Effector memory CD4-positive, alpha-beta T cell (primary cell): ENCODE measurements around the gene PRSS48.
"Not testable (repeated sequence)": the region's sequence is repeated elsewhere in the genome, so short reads cannot be mapped to it uniquely, and the experiment has no call there.

Experiments used
- DNase-seq, 3 donors: peaks; one replicate each; pipeline ENCODE4 v3.0.0-alpha.2; 2020
- H3K27ac ChIP-seq: 2 replicates; pipeline ENCODE4 v1.7.0; 2013; ENCODE audit warnings: mild to moderate bottlenecking, low read length, moderate library complexity; ENCODE audit not compliant: insufficient read depth, poor library complexity, severe bottlenecking
- H3K27me3 ChIP-seq: replicated peaks from 2 replicates; pipeline ENCODE4 v1.7.0; 2013; ENCODE audit warnings: mild to moderate bottlenecking, low read length; ENCODE audit not compliant: insufficient read depth, control insufficient read depth, poor library complexity, severe bottlenecking
- H3K36me3 ChIP-seq: 2 replicates; pipeline ENCODE4 v1.7.0; 2013; ENCODE audit warnings: mild to moderate bottlenecking, low read length, moderate library complexity; ENCODE audit not compliant: control insufficient read depth, insufficient read depth
- H3K4me1 ChIP-seq: 2 replicates; pipeline ENCODE4 v1.7.0; 2013; ENCODE audit warnings: low read length, mild to moderate bottlenecking; ENCODE audit not compliant: control insufficient read depth, insufficient read depth, poor library complexity, severe bottlenecking
- H3K4me3 ChIP-seq: 2 replicates; pipeline ENCODE4 v1.7.0; 2013; ENCODE audit warnings: low read length, low read depth, mild to moderate bottlenecking; ENCODE audit not compliant: insufficient read depth, poor library complexity, severe bottlenecking
- H3K9me3 ChIP-seq: 2 replicates; pipeline ENCODE4 v1.7.0; 2013; ENCODE audit warnings: mild to moderate bottlenecking, low read length, moderate library complexity; ENCODE audit not compliant: control insufficient read depth

The PRSS48 gene

GRCh38 chr4:151239608-151240007 is 37.4 kb upstream of the PRSS48 start:
- no peaks in the 10 kb centered on the region for H3K4me1 ChIP-seq
- no peaks in the 10 kb centered on the region for H3K9me3 ChIP-seq
- no peaks in the 10 kb centered on the region for H3K36me3 ChIP-seq
- H3K4me3 ChIP-seq = no peak overlapping the region
- H3K27me3 ChIP-seq = no peaks in the 10 kb centered on the region
- no peak for DNase-seq
- H3K27ac ChIP-seq = no peak overlapping the region

- Histone ChIP-seq H3K27ac (no peak overlapping the region), H3K27me3 (no peaks in the 10 kb centered on the region), H3K4me3 (no peak overlapping the region), H3K36me3 (no peaks in the 10 kb centered on the region), H3K4me1 (no peaks in the 10 kb centered on the region), H3K9me3 (no peaks in the 10 kb centered on the region)
- DNase-seq = no peak
These were observed 34.7 kb upstream of the PRSS48 start for GRCh38 chr4:151242305-151242704.

- Histone ChIP-seq H3K27ac (no peak overlapping the region), H3K9me3 (no peaks in the 10 kb centered on the region), H3K4me1 (no peaks in the 10 kb centered on the region), H3K27me3 (no peaks in the 10 kb centered on the region), H3K36me3 (no peaks in the 10 kb centered on the region), H3K4me3 (no peak overlapping the region)
- DNase-seq = no peak
These were observed 30.2 kb upstream of the PRSS48 start for GRCh38 chr4:151246742-151247141.

- Histone ChIP-seq H3K27ac (no peak overlapping the region), H3K4me1 (no peaks in the 10 kb centered on the region), H3K4me3 (no peak overlapping the region), H3K27me3 (no peaks in the 10 kb centered on the region), H3K36me3 (no peaks in the 10 kb centered on the region), H3K9me3 (no peaks in the 10 kb centered on the region)
- no peak for DNase-seq
These were observed 29.6 kb upstream of the PRSS48 start for GRCh38 chr4:151247395-151247794.

- Histone ChIP-seq H3K4me3 (no peak overlapping the region), H3K36me3 (no peaks in the 10 kb centered on the region), H3K4me1 (no peaks in the 10 kb centered on the region), H3K27me3 (no peaks in the 10 kb centered on the region), H3K27ac (no peak overlapping the region), H3K9me3 (no peaks in the 10 kb centered on the region)
- no peak for DNase-seq
These were observed 28.4 kb upstream of the PRSS48 start for GRCh38 chr4:151248519-151248918.

GRCh38 chr4:151250706-151251105 is 26.3 kb upstream of the PRSS48 start:
- no peaks in the 10 kb centered on the region for H3K27me3 ChIP-seq
- no peaks in the 10 kb centered on the region for H3K36me3 ChIP-seq
- H3K27ac ChIP-seq = no peak overlapping the region
- DNase-seq = no peak
- H3K4me3 ChIP-seq = no peak overlapping the region
- no peaks in the 10 kb centered on the region for H3K4me1 ChIP-seq
- no peaks in the 10 kb centered on the region for H3K9me3 ChIP-seq

GRCh38 chr4:151251603-151252304 is 25.2 kb upstream of the PRSS48 start:
- no peaks in the 10 kb centered on the region for H3K27me3 ChIP-seq
- no peak for DNase-seq
- H3K36me3 ChIP-seq = no peaks in the 10 kb centered on the region
- no peak overlapping the region for H3K27ac ChIP-seq
- H3K9me3 ChIP-seq = no peaks in the 10 kb centered on the region
- no peaks in the 10 kb centered on the region for H3K4me1 ChIP-seq
- no peak overlapping the region for H3K4me3 ChIP-seq

- H3K27me3 ChIP-seq, H3K9me3 ChIP-seq, H3K36me3 ChIP-seq, H3K27ac ChIP-seq, H3K4me3 ChIP-seq, DNase-seq, H3K4me1 ChIP-seq: not testable (repeated sequence)
These were observed 21.7 kb upstream of the PRSS48 start for GRCh38 chr4:151255226-151255625.

GRCh38 chr4:151255680-151256079 is 21.3 kb upstream of the PRSS48 start:
- not testable (repeated sequence) for H3K4me1 ChIP-seq, H3K27ac ChIP-seq, DNase-seq, H3K36me3 ChIP-seq, H3K27me3 ChIP-seq, H3K4me3 ChIP-seq, H3K9me3 ChIP-seq

- Histone ChIP-seq H3K27me3 (no peaks in the 10 kb centered on the region), H3K36me3 (no peaks in the 10 kb centered on the region), H3K4me1 (no peaks in the 10 kb centered on the region), H3K27ac (no peak overlapping the region), H3K9me3 (no peaks in the 10 kb centered on the region), H3K4me3 (no peak overlapping the region)
- DNase-seq = no peak
These were observed 20.8 kb upstream of the PRSS48 start for GRCh38 chr4:151256134-151256533.
